K562 (cell line): ENCODE measurements around the gene VPS16. TPM values are rescaled to one million over a fixed set of nuclear protein-coding genes. Genes with fewer than 3 reads are reported as not detected.

Experiments
- CUX1 ChIP-seq: fragments of 200-800 bp; sonication (Bioruptor generic); IDR thresholded peaks from 2 replicates; pipeline ENCODE4 v1.6.1; 2016; ENCODE audit warnings: missing genetic modification characterization, missing compliant biosample characterization
- DDX20 ChIP-seq: fragments of 450-650 bp; IDR thresholded peaks from 2 replicates; pipeline ENCODE4 v1.6.1; 2016; ENCODE audit warnings: missing genetic modification characterization, low read depth, mild to moderate bottlenecking, missing compliant biosample characterization, moderate library complexity
- NFYB ChIP-seq: IDR thresholded peaks from 2 replicates; pipeline ENCODE4 v1.6.1; 2011; ENCODE audit warnings: mild to moderate bottlenecking, moderate library complexity; ENCODE audit not compliant: insufficient read length; ENCODE audit errors: extremely low read depth
- NR1H2 ChIP-seq: sonication (generic); formaldehyde crosslinking; IDR thresholded peaks from 2 replicates; pipeline ENCODE4 v1.4.0; 2020; ENCODE audit warnings: mild to moderate bottlenecking, missing genetic modification reagents
- NR4A1 ChIP-seq, 2 experiments: fragments of 250-450 bp in 1 of 2; fragments of 450-650 bp in 1 of 2; sonication (Bioruptor Pico) in 1 of 2; IDR thresholded peaks; 2 replicates each; pipeline versions ENCODE4 v1.4.0 to v1.6.1; 2016 to 2020; ENCODE audit warnings: mild to moderate bottlenecking in 2 of 2, missing compliant biosample characterization in 1 of 2, missing genetic modification characterization in 1 of 2, moderate library complexity in 1 of 2
- RAD51 ChIP-seq: fragments of 450-650 bp; IDR thresholded peaks from 2 replicates; pipeline ENCODE4 v1.7.1; 2016; ENCODE audit warnings: low read depth, mild to moderate bottlenecking, borderline replicate concordance
- TFAM ChIP-seq: fragments of 250-450 bp; sonication (Bioruptor Pico); conservative IDR thresholded peaks from 2 replicates; pipeline ENCODE4 v1.5.0; 2021; ENCODE audit warnings: mild to moderate bottlenecking, moderate library complexity
- ZNF79 ChIP-seq: fragments of 250-450 bp; sonication (Bioruptor Pico); IDR thresholded peaks from 2 replicates; pipeline ENCODE4 v1.4.0; 2020; ENCODE audit warnings: low read depth, mild to moderate bottlenecking, moderate library complexity
- polyA plus RNA-seq, 8 experiments: library from polyadenylated mRNA; depleted of rRNA in 4 of 8; stranded (reverse) in 5 of 8; unstranded in 3 of 8; fragments of >200 nt; fragmentation: Nextera tagmentation in 2 of 8; fragmentation: Illumina TruSeq in 1 of 8; extraction: Ambion mirVana in 2 of 8; extraction: Trizol in 1 of 8; gene quantifications; 2 replicates each; pipeline versions ENCODE4 v1.2.1 to v1.2.3, GENCODE V29; 2011 to 2014; ENCODE audit warnings: inconsistent platforms in 1 of 8, missing spikeins in 1 of 8
- total RNA-seq, 7 experiments: library from RNA; depleted of rRNA in 6 of 7; stranded (reverse); fragments of >200 nt in 6 of 7; fragmentation: Illumina TruSeq in 2 of 7; extraction: Trizol in 2 of 7; gene quantifications; 2 replicates each; pipeline versions ENCODE4 v1.2.1 to v1.2.3, GENCODE V29; 2011 to 2021; ENCODE audit warnings: low replicate concordance in 1 of 7

The VPS16 gene
- total and polyA plus RNA-seq, 9 of the 15 experiments (the other 6 are each of a cell fraction or from before 2014, with no cell fraction given), result 6.8 to 24.7 (median 14.0) TPM

- TF ChIP-seq DDX20 (no peak), CUX1 (CRISPR knock-in tag) (no peak), NR4A1 (CRISPR knock-in tag; IDR thresholded peaks at IDR 0.05) (no peak), NR4A1 (tag; IDR thresholded peaks at IDR 0.05) (no peak), ZNF79 (no peak), NR1H2 (CRISPR knock-in tag) (no peak), TFAM (CRISPR knock-in tag) (no peak), NFYB (no peak), RAD51 (no peak)
These were observed 40.6 kb upstream of the VPS16 start (continued) for GRCh38 chr20:2799688-2800520.
